Activated CD8-positive, alpha-beta memory T cell treated with anti-CD3 and anti-CD28 coated beads for 48 hours (primary cell): ENCODE measurements around the gene ABI3BP.

Experiments used
- DNase-seq, 3 experiments: peaks; one replicate each; pipeline ENCODE4 v3.0.0-alpha.2; 2020; ENCODE audit warnings: low read depth in 2 of 3, low spot score in 2 of 3

The ABI3BP gene

DNA sequence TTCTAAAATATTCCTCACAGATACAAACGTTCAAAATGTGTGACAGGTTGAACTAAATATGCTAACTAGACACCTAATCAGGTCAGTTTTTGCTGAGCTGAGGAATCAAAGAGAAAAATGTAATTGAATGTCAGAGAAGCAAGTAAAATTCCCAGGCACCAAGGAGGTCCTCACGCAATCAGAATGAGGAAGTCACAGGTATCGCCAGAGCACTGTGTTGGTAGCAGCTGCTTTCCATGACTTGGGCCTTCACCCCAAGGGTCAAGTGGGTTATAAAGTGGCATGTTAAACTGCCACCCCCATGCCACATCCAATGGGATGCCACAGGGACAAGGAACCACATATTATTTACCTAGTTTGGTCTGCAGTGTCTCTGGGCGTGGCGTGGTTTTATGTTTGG is 158.9 kb downstream of the ABI3BP start:
- no peak for DNase-seq

DNA sequence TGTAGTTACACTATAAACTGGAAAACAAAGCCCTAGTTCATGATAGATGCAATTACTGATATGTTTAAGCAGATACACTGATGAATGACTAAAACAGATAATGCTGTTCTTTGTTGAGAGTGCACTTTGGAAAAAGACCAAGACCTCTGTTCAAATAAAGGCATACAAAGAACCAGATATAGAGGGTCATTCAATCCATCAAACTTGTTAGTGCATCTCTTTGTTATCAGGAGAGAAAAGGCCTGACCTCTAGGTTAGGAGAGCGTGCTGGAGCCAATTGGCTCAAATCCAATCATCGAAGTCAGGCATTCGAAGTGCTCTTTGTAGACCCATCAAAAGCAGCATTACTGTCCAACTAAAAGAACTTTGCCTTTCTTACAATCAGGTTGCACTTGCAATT is 159.7 kb downstream of the ABI3BP start:
- DNase-seq, result no peak

DNA sequence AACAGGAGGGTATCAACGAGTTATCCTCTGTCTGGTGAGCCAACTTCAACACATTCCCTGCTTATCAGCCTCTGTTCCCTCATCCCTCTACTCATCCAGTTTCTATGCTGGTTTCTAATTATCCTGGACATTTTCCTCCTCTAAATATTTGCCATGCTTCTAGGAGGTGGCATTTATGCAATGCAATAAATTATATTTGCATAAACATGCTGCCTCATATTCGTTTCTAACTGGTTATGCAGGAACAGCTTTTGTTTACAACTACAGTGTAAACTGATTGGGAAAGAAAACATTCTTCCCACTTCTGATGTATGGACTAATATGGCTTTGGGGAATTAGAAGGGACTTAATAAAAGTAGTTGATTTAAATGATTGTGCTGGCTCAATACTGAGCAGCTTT is 161.6 kb downstream of the ABI3BP start:
- no peak for DNase-seq

GRCh38 chr3:100830931-100831330 is 162.3 kb downstream of the ABI3BP start:
- no peak for DNase-seq

- no peak for DNase-seq
These were observed 167.6 kb downstream of the ABI3BP start for GRCh38 chr3:100825574-100825973.

- DNase-seq, result no peak
These were observed 177.6 kb downstream of the ABI3BP start for GRCh38 chr3:100815583-100815982.

DNA sequence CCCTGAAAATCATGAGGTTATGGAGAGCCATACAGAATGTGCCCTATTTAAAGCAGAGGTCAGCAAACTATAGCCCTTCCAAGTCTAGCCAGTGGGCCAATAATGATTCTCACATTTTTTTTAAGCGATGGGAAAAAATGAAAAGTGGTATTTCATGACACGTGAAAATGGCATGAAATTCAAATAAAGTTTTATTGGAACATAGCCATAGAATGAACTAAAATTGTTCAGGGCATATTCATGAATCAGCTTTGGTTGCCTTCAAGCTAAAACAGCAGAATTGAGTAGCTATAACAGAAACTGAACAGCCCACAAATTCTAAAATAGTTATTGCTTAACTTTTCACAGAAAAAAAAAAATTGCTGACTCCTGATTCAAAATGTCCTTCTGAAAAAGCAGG is 179.4 kb downstream of the ABI3BP start:
- no peak for DNase-seq

DNA sequence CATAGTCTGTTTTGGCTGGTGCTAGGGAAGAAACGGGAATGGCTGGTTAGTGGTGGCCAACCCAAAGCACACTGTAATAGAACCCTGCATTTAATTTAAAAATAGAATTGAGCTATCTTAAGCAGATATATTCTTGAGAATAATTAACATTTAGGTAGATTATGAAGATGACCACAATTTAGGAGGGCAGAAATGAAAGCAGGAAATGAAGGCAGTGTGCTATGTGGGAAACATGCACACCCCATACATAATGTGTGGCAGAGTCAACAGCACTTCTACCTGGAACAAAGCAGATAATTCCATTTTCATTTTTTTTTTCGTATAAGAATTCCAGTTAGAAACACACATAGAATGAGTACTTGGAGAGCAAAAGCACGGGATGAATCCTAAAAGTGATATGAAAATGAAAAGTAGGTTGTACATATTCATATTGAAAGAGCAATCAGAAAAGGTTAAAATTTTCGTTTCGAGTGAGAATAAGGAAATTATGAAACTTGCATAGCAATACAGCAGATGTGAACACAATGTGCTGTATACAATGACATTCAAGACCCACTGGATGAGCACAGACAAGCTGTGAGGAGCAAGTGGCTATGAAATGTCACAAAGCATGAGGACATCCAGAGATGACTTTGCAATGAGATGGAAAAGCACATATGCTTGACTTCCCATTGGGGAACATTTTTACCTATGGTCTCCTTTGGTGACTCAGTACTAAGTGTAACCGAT is 181.3 kb downstream of the ABI3BP start:
- no peak for DNase-seq

DNA sequence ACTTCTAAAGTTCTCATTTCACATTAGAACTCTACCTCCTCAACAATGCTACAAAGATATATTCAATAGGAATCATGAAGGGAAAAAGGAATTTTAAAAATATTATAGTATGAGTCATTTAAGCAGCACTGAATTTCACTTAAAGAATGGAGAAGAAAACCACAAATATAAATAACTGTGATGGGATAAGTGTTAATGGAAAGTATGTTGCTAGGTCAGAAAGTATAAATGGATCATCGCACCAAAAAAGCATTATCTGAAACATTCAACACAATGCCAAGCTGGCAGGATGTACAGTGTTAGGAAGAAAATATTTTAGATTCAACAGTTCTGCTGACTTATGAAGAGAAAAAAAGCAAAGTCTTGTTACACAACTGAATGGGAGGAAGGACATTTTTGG is 182.6 kb downstream of the ABI3BP start:
- no peak for DNase-seq

DNA sequence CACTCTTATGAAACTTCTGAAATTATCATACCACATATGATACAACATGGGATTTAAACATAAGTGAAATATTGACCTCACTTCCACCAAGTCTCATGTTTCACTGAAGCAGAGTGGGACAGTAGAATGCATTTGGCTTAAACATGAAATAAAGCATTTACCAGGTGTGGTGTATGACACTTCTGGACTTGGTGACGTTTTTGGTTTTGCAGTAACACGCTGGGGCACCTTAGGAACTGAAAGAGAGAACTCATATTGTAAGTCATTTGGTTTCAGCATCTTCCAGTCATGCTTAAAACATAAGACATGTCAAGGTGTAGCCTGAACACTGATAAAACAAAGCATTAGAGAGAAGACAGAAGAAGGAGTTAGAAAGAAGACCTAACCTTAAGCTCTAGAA is 188.6 kb downstream of the ABI3BP start:
- DNase-seq, result no peak

- DNase-seq, result no peak
These were observed 189.5 kb downstream of the ABI3BP start for GRCh38 chr3:100803711-100804110.

DNA sequence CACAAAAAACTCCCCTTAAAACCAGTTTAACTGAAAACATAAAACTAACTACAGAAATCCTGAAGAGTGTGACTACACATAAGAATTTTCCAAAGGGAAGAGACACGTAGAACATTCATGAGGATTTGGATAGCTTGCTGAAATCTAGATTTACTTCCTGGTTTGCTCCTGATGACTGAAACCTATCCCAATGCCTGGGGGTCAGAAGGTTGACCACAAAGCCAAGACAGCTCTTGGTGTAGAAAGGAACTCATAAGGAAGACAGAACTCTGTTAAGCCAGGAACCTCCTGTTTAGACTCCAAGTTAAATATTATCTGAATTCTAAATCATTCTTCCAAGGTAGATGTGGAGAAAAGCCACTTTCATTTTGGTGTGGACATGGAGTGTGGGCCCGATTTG is 191.1 kb downstream of the ABI3BP start:
- no peak for DNase-seq

DNA sequence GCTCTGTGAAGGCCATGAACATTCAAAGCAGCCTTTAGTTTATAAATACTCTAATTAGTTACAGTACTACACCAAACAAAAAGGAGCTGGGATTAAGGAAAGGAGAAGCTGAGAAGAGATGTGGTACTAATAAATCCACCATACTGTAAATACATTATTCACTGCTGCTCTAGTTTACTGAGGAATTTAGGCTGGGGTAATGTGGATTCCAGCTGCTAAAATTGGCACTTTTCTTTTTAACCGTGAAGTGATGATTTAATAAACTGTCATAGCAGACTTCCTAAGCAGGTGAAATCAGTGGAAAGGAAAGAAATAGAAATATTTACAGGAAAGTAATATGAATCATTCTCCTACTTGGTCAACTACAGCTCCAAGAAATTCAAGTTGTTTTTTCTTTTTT is 195.2 kb downstream of the ABI3BP start:
- no peak for DNase-seq

- no peak for DNase-seq
These were observed 196.7 kb downstream of the ABI3BP start for GRCh38 chr3:100796556-100796955.

DNA sequence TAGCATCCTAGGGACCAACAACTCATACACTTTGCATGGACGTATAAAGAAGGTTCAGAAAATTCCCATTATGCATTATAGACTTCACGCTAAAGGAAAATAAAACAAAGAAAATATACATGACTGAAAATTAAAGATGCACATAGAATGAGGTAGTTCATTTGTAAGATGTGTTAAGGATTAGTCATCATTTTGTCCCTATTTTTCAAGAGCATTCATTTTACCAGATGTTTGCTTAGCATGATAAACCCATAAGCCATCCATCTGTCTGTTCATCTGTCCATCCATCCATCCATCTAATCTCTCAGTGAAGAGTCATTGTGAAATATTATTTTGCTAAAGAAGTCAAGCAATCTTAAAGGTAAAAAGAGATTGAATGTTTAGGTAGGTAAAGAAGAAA is 203.6 kb downstream of the ABI3BP start:
- DNase-seq, result no peak

DNA sequence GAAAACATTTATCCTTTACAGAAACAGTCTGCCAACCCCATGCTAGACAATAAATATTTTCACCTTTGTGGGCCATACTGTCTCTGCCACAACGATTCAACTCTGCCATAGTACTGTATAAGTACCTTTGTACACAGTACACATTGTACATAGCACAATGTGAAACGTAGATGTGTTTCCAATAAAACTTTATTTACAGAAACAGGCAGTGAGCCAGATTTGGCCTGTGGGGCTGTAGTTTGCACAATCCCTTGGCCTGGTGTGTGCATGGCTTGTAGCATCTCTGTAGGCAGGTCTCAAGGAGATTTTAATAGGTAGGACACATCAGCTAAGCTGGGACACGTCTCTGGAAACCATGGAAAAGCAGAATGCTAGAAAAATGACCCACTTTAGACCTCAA is 209.6 kb downstream of the ABI3BP start:
- no peak for DNase-seq

- no peak for DNase-seq
These were observed 210.3 kb downstream of the ABI3BP start for GRCh38 chr3:100782906-100783305.

DNA sequence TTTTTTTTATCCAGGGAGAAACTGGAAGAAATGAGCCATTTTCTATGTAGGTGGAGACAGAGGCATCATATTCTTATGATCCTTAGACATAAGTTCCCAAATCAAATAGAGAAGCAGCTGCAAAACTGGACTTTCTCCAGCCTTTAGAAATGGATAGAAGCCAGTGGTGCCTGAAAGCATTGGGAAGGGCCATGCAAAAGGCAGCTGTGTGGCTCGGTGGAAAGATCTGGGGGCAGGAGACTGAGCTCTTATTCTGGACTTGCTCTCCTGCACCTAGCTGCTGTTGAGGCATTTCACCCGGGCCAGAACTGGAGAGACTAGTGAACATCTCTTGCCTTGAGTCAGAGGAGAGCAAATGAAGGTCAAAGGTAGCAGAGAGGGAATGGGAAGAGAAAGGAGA is 210.9 kb downstream of the ABI3BP start:
- no peak for DNase-seq

DNA sequence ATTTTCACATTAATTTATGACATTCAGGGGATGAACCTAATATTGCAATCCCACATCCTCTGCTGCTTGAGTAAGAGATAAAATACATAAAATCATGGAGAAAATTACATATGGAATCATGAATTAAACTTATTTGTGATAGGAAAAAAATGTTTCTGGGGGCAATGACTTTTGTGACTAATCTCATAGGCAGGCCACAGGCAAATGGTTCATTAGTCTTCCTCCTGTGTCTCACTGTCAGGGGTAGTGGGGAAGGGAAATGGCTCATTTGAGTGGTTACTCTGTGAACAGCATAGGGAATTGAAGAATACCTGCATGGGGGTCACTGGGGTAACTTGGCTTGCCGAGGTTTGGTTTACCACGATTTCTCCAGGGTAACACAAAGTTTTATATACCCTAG is 211.9 kb downstream of the ABI3BP start:
- no peak for DNase-seq

DNA sequence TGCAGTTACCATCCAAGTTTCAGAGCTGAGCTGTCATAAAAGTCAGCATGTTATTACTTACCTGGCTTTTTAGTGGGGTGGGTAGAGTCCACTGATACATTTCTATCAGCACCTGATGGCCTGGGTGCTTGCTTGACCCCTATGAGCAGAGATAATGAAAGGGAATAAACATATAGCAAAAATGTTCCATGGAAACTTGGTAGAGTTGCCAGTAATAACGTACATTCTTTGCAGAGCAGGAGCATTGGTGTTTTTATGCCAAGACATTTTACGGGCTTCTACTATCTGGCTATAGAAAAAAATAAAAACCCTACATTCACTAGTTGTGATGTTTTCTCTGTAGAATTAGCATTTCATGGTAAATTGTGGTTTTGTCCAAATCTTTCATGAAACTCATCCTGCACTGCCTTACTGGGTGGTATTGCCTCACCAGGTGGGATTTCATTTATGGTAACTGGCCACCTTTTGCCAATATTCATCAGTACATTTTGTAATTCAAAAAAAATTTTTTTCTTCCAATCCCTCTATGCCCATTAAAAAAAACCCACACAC is 213.1 kb downstream of the ABI3BP start:
- DNase-seq, result no peak

DNA sequence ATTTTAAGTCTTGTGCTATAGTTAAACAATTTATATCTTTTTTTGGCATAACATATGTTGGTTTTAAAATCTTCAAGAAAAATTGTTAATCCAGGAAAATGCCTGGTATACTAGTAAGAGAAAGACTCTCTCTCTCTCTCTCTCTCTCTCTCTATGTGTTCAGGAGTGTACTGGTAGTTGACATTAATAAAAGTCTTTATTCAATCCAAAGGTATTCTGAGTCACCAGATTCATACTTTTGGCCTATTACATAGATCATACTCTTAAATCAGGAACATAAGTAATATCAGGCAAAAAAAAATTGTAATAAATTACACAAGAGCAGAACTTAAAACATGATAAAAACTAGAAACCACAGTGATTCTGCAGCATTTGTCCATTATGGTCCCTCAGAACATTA is 213.7 kb downstream of the ABI3BP start:
- DNase-seq, result no peak

DNA sequence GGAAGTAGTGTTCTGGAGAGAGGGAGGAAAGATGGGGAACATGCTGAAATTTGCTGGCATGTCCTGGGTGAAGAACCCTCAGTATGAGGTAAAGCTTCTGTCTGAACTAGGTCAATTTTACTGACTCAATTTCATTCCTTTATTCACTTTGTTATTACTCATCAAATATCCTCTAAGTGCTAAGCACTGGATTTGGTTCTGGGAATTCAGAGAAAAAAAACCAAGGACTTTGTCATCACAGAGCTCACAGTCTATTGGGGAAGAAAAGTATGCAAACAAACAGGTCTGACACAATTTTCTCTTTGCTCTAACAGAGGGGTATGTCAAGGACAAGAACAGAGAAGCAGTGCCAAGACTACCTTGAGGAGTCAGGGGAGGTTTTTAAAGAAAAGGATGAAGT is 215.9 kb downstream of the ABI3BP start:
- DNase-seq, result no peak

DNA sequence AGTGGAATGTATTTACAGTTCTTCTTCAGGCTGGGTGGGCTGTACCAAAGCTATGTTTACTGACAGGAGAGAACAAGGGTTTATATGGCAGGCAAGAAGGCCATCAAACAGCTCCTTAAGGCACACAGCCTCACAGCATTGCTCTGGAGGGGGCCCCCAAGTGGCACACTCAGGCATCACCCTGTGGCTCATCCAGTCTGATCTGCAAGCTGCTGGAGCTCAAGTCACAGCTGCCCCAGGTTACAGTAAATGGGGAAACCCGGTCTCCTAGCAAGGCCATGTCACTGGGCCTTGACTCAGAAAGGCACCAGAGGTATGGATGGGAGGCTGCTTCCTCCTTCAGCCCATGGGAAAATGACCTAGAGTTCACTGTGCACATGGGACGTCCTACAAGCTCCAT is 216.5 kb downstream of the ABI3BP start:
- no peak for DNase-seq
